ENCODE measurements around the gene GTF2IRD1. TPM values are rescaled to one million over a fixed set of nuclear protein-coding genes. Genes with fewer than 3 reads are reported as not detected.

GTF2IRD1 gene
- total RNA-seq, 1 experiment from 2014 or later = 53.6 TPM

DNA sequence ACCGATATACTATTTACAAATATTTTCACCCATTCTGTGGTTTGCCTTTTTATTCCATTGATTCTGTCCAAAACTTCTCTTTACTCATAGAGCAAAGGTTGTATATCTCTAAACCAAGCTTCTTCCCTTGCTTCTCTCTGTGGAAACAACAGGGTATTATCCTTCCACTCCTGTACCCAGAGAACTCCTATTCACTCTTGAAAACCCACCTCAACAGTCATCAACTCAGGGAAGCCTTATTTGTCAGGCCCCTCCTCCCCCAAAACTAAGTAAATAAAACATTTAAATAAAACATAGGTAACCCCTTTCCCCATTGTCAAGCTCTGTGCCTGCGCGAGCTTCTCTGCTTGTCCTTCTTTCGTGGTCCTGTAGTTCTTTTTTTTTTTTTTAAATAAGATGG lies 44.6 kb downstream of the GTF2IRD1 start:
- Histone ChIP-seq H3K27me3 (replicated peaks; ENCODE audit: control insufficient read depth, insufficient read depth, low read length) (no peaks in the 10 kb centered on the region), H3K36me3 (ENCODE audit: control insufficient read depth, insufficient read depth, low read length) (no peaks in the 10 kb centered on the region), H3K4me1 (no peaks in the 10 kb centered on the region), H3K9me3 (no peaks in the 10 kb centered on the region), H3K4me3 (ENCODE audit: low read depth, low read length) (no peak overlapping the region)
- intact Hi-C loops (cut with micrococcal nuclease; ENCODE audit: unreplicated experiment) = no loop called here
- TF ChIP-seq, protein P1, sequence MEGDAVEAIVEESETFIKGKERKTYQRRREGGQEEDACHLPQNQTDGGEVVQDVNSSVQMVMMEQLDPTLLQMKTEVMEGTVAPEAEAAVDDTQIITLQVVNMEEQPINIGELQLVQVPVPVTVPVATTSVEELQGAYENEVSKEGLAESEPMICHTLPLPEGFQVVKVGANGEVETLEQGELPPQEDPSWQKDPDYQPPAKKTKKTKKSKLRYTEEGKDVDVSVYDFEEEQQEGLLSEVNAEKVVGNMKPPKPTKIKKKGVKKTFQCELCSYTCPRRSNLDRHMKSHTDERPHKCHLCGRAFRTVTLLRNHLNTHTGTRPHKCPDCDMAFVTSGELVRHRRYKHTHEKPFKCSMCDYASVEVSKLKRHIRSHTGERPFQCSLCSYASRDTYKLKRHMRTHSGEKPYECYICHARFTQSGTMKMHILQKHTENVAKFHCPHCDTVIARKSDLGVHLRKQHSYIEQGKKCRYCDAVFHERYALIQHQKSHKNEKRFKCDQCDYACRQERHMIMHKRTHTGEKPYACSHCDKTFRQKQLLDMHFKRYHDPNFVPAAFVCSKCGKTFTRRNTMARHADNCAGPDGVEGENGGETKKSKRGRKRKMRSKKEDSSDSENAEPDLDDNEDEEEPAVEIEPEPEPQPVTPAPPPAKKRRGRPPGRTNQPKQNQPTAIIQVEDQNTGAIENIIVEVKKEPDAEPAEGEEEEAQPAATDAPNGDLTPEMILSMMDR (IDR thresholded peaks at IDR 0.05; ENCODE audit: insufficient read depth in 1 of 2, low read depth in 1 of 2, low read length in 1 of 2, severe bottlenecking in 1 of 2, unreplicated experiment in 1 of 2) = no peak
- H3K36me3 Mint-ChIP-seq (ENCODE audit: insufficient read depth, unreplicated experiment) = peaks cover 36% of the 10 kb centered on the region
- ChIA-PET POLR2A (interaction anchor here (0.6 kb wide), 1 partner anchor 49 kb away, joined by 4 read pairs; no protein-coding TSS in a partner anchor), CTCF (no interaction called here)
- H3K27ac Mint-ChIP-seq (ENCODE audit: unreplicated experiment) = no peak overlapping the region
- DNase-seq = no peak
- no peaks in the 10 kb centered on the region for H3K27me3 Mint-ChIP-seq (ENCODE audit: insufficient read depth, unreplicated experiment)
- no peak overlapping the region for H3K4me3 Mint-ChIP-seq (ENCODE audit: unreplicated experiment)
- no TSS peak for BruUV-seq (replicated peaks)
- H3K4me1 Mint-ChIP-seq (ENCODE audit: low read depth, unreplicated experiment) = no peaks in the 10 kb centered on the region
- no peaks in the 10 kb centered on the region for H3K9me3 Mint-ChIP-seq (ENCODE audit: unreplicated experiment)

- CTCF ChIA-PET = no interaction called here
Measured at GRCh38 chr7:74498996-74499834, 45.5 kb downstream of the GTF2IRD1 start.

GRCh38 chr7:74499835-74500388 lies 46.2 kb downstream of the GTF2IRD1 start:
- no TSS peak for BruUV-seq (replicated peaks)
- POLR2A ChIA-PET = no interaction called here
- H3K36me3 Mint-ChIP-seq (ENCODE audit: insufficient read depth, unreplicated experiment) = peaks cover 28% of the 10 kb centered on the region

More at GRCh38 chr7:74498996-74499834, 45.5 kb downstream of the GTF2IRD1 start:
- TF ChIP-seq, protein P1 (IDR thresholded peaks at IDR 0.05; ENCODE audit: insufficient read depth in 1 of 2, low read depth in 1 of 2, low read length in 1 of 2, severe bottlenecking in 1 of 2, unreplicated experiment in 1 of 2) = no peak
- DNase-seq = no peak
- no peak overlapping the region for H3K4me3 Mint-ChIP-seq (ENCODE audit: unreplicated experiment)
- no peaks in the 10 kb centered on the region for H3K27me3 ChIP-seq (replicated peaks; ENCODE audit: control insufficient read depth, insufficient read depth, low read length)
- H3K9me3 Mint-ChIP-seq (ENCODE audit: unreplicated experiment) = no peaks in the 10 kb centered on the region
- BruUV-seq (replicated peaks) = no TSS peak
- no peaks in the 10 kb centered on the region for H3K4me1 Mint-ChIP-seq (ENCODE audit: low read depth, unreplicated experiment)
- no peaks in the 10 kb centered on the region for H3K36me3 ChIP-seq (ENCODE audit: control insufficient read depth, insufficient read depth, low read length)
- intact Hi-C loops (cut with micrococcal nuclease; ENCODE audit: unreplicated experiment) = no loop called here
- H3K4me3 ChIP-seq (ENCODE audit: low read depth, low read length) = no peak overlapping the region
- POLR2A ChIA-PET = interaction anchor here (0.6 kb wide), 1 partner anchor 50 kb away, joined by 4 read pairs; no protein-coding TSS in a partner anchor
- no peak overlapping the region for H3K27ac Mint-ChIP-seq (ENCODE audit: unreplicated experiment)
- H3K9me3 ChIP-seq = no peaks in the 10 kb centered on the region
- H3K4me1 ChIP-seq = no peaks in the 10 kb centered on the region
- H3K27me3 Mint-ChIP-seq (ENCODE audit: insufficient read depth, unreplicated experiment) = no peaks in the 10 kb centered on the region
- H3K36me3 Mint-ChIP-seq (ENCODE audit: insufficient read depth, unreplicated experiment) = peaks cover 30% of the 10 kb centered on the region

More at GRCh38 chr7:74499835-74500388, 46.2 kb downstream of the GTF2IRD1 start:
- TF ChIP-seq, protein P1 (IDR thresholded peaks at IDR 0.05; ENCODE audit: insufficient read depth in 1 of 2, low read depth in 1 of 2, low read length in 1 of 2, severe bottlenecking in 1 of 2, unreplicated experiment in 1 of 2) = no peak
- DNase-seq = no peak
- Mint-ChIP-seq H3K27ac (ENCODE audit: unreplicated experiment) (no peak overlapping the region), H3K27me3 (ENCODE audit: insufficient read depth, unreplicated experiment) (no peaks in the 10 kb centered on the region), H3K4me3 (ENCODE audit: unreplicated experiment) (no peak overlapping the region), H3K4me1 (ENCODE audit: low read depth, unreplicated experiment) (no peaks in the 10 kb centered on the region), H3K9me3 (ENCODE audit: unreplicated experiment) (no peaks in the 10 kb centered on the region)
- H3K27me3 ChIP-seq (replicated peaks; ENCODE audit: control insufficient read depth, insufficient read depth, low read length) = no peaks in the 10 kb centered on the region
- H3K4me3 ChIP-seq (ENCODE audit: low read depth, low read length) = no peak overlapping the region
- no peaks in the 10 kb centered on the region for H3K4me1 ChIP-seq
- intact Hi-C loops (cut with micrococcal nuclease; ENCODE audit: unreplicated experiment) = no loop called here
- CTCF ChIA-PET = interaction anchor here (0.7 kb wide), 1 partner anchor 40 kb away, joined by 4 read pairs; no protein-coding TSS in a partner anchor
- no peaks in the 10 kb centered on the region for H3K36me3 ChIP-seq (ENCODE audit: control insufficient read depth, insufficient read depth, low read length)
- no peaks in the 10 kb centered on the region for H3K9me3 ChIP-seq
